ENCODE measurements around the gene SNX7. TPM values are rescaled to one million over a fixed set of nuclear protein-coding genes. Genes with fewer than 3 reads are reported as not detected.

SNX7 gene
- total and polyA plus RNA-seq, 2 donors from 2014 or later, result 28.4 to 34.6 TPM

- no peak for TF ChIP-seq CTCF (IDR thresholded peaks at IDR 0.05; ENCODE audit: borderline replicate concordance, extremely low read depth, insufficient read depth)
- Histone ChIP-seq H3K4me1 (ENCODE audit: control insufficient read depth in 2 of 3, insufficient read depth in 2 of 3, low read depth in 1 of 3, low read length in 3 of 3) (no peaks in the 10 kb centered on the region), H3K27ac (ENCODE audit: low read depth in 2 of 2, low read length in 2 of 2) (no peak overlapping the region), H3K4me3 (ENCODE audit: low read length in 3 of 3) (no peak overlapping the region), H3K9ac (ENCODE audit: low read length in 3 of 3) (no peak overlapping the region), H3K36me3 (ENCODE audit: control insufficient read depth in 2 of 3, insufficient read depth in 3 of 3, low read length in 3 of 3) (no peaks in the 10 kb centered on the region), H3K9me3 (ENCODE audit: control insufficient read depth in 2 of 3, insufficient read depth in 1 of 3, low read length in 3 of 3) (peaks cover 0 to 3% (median 0%) of the 10 kb centered on the region in 3 donors), H3K27me3 (ENCODE audit: control insufficient read depth, insufficient read depth, low read length) (no peaks in the 10 kb centered on the region)
- intact Hi-C loops (cut with DNase I), result no loop called here
- DNase-seq (no peak), FAIRE-seq (no peak)
Measured at GRCh38 chr1:98783821-98784220, 122.3 kb downstream of the SNX7 start.

GRCh38 chr1:98791498-98791897 lies 130.0 kb downstream of the SNX7 start:
- H3K36me3 ChIP-seq (ENCODE audit: control insufficient read depth in 2 of 3, insufficient read depth in 3 of 3, low read length in 3 of 3), result no peaks in the 10 kb centered on the region
- FAIRE-seq (no peak), DNase-seq (no peak)
- no peak overlapping the region for H3K27ac ChIP-seq (ENCODE audit: low read depth in 2 of 2, low read length in 2 of 2)
- no peaks in the 10 kb centered on the region for H3K4me1 ChIP-seq (ENCODE audit: control insufficient read depth in 2 of 3, insufficient read depth in 2 of 3, low read depth in 1 of 3, low read length in 3 of 3)
- intact Hi-C loops (cut with DNase I), result no loop called here
- TF ChIP-seq CTCF (IDR thresholded peaks at IDR 0.05; ENCODE audit: borderline replicate concordance, extremely low read depth, insufficient read depth), result no peak
- H3K4me3 ChIP-seq (ENCODE audit: low read length in 3 of 3), result no peak overlapping the region
- H3K9me3 ChIP-seq (ENCODE audit: control insufficient read depth in 2 of 3, insufficient read depth in 1 of 3, low read length in 3 of 3), result no peaks in the 10 kb centered on the region
- H3K27me3 ChIP-seq (ENCODE audit: control insufficient read depth, insufficient read depth, low read length), result no peaks in the 10 kb centered on the region
- no peak overlapping the region for H3K9ac ChIP-seq (ENCODE audit: low read length in 3 of 3)

GRCh38 chr1:98792123-98792522 lies 130.6 kb downstream of the SNX7 start:
- no peak overlapping the region for H3K27ac ChIP-seq (ENCODE audit: low read depth in 2 of 2, low read length in 2 of 2)
- H3K4me3 ChIP-seq (ENCODE audit: low read length in 3 of 3), result no peak overlapping the region
- intact Hi-C loops (cut with DNase I), result no loop called here
- H3K4me1 ChIP-seq (ENCODE audit: control insufficient read depth in 2 of 3, insufficient read depth in 2 of 3, low read depth in 1 of 3, low read length in 3 of 3), result no peaks in the 10 kb centered on the region
- DNase-seq, result peak in 1 of 5 donors; percentile 9
- H3K27me3 ChIP-seq (ENCODE audit: control insufficient read depth, insufficient read depth, low read length), result no peaks in the 10 kb centered on the region
- H3K9ac ChIP-seq (ENCODE audit: low read length in 3 of 3), result no peak overlapping the region
- FAIRE-seq, result no peak
- H3K36me3 ChIP-seq (ENCODE audit: control insufficient read depth in 2 of 3, insufficient read depth in 3 of 3, low read length in 3 of 3), result no peaks in the 10 kb centered on the region
- no peaks in the 10 kb centered on the region for H3K9me3 ChIP-seq (ENCODE audit: control insufficient read depth in 2 of 3, insufficient read depth in 1 of 3, low read length in 3 of 3)
- no peak for TF ChIP-seq CTCF (IDR thresholded peaks at IDR 0.05; ENCODE audit: borderline replicate concordance, extremely low read depth, insufficient read depth)

- H3K9ac ChIP-seq (ENCODE audit: low read length in 3 of 3), result no peak overlapping the region
- H3K27me3 ChIP-seq (ENCODE audit: control insufficient read depth, insufficient read depth, low read length), result no peaks in the 10 kb centered on the region
- no peak overlapping the region for H3K4me3 ChIP-seq (ENCODE audit: low read length in 3 of 3)
- H3K36me3 ChIP-seq (ENCODE audit: control insufficient read depth in 2 of 3, insufficient read depth in 3 of 3, low read length in 3 of 3), result no peaks in the 10 kb centered on the region
- no peaks in the 10 kb centered on the region for H3K4me1 ChIP-seq (ENCODE audit: control insufficient read depth in 2 of 3, insufficient read depth in 2 of 3, low read depth in 1 of 3, low read length in 3 of 3)
- FAIRE-seq (no peak), DNase-seq (no peak)
- no peak overlapping the region for H3K27ac ChIP-seq (ENCODE audit: low read depth in 2 of 2, low read length in 2 of 2)
- TF ChIP-seq CTCF (IDR thresholded peaks at IDR 0.05; ENCODE audit: borderline replicate concordance, extremely low read depth, insufficient read depth), result no peak
- intact Hi-C loops (cut with DNase I), result no loop called here
- H3K9me3 ChIP-seq (ENCODE audit: control insufficient read depth in 2 of 3, insufficient read depth in 1 of 3, low read length in 3 of 3), result no peaks in the 10 kb centered on the region
Measured at GRCh38 chr1:98793136-98793535, 131.6 kb downstream of the SNX7 start.
